GM12801 (cell line): ENCODE measurements around the gene AGPS.

Experiments used
- TF ChIP-seq, protein P1 (sequence below): IDR thresholded peaks from one replicate; pipeline ENCODE4 v1.5.1; 2011; ENCODE audit warnings: control low read depth; ENCODE audit not compliant: insufficient read length; ENCODE audit errors: extremely low read depth

The AGPS gene

DNA sequence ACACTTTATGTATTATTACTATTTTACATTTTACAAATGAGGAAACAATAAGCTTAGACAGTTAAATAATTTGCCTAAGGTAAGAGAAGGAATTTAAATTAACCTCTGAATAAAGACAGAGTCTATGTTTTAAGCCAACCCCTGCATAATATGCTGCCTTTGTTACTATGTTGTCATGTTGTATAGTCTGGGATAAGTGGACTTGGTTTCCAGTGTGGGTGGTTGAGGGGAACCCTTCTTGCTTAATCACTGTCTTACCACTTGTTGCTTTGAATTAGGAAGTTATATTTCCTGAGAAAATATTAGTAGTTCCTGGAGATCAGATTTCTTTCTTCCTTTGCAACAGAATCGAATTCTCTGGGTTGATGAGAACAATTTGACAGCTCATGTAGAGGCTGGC lies 52.6 kb downstream of the AGPS start:
- TF ChIP-seq, protein P1, sequence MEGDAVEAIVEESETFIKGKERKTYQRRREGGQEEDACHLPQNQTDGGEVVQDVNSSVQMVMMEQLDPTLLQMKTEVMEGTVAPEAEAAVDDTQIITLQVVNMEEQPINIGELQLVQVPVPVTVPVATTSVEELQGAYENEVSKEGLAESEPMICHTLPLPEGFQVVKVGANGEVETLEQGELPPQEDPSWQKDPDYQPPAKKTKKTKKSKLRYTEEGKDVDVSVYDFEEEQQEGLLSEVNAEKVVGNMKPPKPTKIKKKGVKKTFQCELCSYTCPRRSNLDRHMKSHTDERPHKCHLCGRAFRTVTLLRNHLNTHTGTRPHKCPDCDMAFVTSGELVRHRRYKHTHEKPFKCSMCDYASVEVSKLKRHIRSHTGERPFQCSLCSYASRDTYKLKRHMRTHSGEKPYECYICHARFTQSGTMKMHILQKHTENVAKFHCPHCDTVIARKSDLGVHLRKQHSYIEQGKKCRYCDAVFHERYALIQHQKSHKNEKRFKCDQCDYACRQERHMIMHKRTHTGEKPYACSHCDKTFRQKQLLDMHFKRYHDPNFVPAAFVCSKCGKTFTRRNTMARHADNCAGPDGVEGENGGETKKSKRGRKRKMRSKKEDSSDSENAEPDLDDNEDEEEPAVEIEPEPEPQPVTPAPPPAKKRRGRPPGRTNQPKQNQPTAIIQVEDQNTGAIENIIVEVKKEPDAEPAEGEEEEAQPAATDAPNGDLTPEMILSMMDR, result no peak

DNA sequence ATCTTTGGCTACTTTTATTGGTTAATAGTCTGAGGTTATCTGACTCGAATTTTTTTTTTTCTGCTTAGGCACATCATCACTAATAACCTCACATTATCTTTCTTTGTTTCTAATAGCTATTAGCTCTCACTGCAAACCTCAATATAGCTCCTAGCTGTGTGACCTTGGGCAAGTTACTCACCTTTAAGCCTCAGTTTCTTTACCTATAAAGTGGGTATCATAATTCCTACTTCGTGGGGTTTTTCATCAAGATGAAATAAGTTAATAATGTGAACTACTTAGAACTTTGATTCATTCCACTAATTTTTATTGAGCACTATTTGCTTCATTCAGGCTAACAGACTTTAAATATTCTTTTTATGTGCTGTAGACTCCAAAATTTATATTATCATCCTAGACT lies 55.5 kb downstream of the AGPS start:
- TF ChIP-seq, protein P1, result no peak

DNA sequence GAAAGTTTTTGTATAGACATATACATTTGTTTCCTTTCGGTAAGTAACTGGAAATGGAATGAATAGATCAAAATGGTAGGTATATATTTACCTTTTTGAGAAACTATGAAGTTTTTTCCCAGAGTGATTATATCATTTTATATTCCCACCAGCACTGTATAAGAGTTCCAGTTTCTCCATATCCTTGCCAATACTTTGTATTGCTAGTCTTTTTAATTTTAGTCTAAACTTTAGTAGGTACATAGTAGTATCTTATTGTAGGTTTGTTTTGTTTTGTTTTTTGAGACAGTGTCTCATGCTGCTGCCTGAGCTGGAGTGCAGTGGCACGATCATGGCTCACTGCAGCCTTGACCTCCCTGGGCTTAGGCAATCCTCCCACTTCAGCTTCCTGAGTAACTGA lies 56.6 kb downstream of the AGPS start:
- TF ChIP-seq, protein P1, result no peak

DNA sequence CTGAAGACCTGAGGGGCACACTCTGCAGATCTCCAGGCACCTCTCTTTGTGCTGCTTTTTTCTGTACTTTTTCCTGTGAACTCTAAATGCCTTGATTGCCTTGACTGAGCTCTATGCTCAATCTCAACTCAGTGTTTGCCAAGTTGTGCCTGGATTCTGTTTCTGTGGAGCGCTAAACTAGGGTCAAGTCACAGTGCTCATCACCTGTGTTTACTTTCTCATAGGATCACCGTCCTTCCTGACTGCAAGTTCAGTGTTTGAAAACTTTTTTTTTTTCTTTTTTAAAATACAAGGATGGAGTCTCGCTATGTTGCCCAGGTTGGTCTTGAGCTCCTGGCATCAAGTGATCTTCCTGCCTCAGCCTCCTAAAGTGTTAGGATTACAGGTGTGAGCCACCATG lies 62.6 kb downstream of the AGPS start:
- TF ChIP-seq, protein P1, result no peak

DNA sequence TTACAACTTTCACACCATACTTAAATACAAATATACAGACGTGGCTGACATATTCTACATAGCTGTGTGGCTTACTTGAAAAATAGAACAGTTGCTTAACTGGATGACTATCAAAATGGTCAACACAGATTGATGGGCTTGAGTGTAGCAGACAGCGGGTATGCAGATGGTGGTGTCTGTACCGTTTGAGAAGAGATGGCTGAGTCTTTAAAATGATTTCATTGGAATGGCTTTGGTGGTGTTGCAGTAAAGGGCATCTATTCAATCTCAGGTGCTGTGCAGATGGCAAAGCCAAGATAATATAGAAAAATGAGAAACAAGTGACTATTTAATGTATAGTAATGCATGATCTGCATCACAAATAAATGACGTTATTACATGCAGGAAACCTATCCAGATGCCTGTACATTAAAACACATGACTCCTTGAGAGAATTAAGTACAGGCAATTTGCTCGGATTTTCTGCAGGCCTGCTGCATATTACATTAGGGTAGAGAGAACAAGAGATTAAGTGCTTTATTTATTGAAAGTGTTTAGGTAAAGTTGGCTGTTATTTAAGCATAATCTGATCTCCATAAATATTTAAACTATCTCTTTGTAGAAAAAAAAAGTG lies 68.5 kb downstream of the AGPS start:
- TF ChIP-seq, protein P1, result no peak

DNA sequence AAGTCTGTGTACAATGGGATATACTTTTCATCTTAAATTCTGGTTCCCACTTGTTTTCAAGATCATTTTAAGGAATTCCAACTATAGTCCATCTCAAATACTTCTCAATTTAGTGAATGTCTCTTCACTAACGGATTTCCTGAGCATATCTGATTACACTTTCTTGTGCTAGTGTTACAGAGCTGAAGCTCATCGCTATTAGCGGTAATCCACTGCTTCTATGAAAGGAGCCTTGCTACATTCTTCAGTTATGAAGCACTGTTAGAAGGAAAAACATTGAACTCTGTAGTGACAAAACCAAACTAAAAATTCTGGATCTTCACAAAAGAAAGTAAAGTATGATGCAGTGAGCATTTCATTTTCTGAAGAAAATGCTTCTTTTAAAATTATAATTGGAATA lies 72.0 kb downstream of the AGPS start:
- TF ChIP-seq, protein P1, result no peak

DNA sequence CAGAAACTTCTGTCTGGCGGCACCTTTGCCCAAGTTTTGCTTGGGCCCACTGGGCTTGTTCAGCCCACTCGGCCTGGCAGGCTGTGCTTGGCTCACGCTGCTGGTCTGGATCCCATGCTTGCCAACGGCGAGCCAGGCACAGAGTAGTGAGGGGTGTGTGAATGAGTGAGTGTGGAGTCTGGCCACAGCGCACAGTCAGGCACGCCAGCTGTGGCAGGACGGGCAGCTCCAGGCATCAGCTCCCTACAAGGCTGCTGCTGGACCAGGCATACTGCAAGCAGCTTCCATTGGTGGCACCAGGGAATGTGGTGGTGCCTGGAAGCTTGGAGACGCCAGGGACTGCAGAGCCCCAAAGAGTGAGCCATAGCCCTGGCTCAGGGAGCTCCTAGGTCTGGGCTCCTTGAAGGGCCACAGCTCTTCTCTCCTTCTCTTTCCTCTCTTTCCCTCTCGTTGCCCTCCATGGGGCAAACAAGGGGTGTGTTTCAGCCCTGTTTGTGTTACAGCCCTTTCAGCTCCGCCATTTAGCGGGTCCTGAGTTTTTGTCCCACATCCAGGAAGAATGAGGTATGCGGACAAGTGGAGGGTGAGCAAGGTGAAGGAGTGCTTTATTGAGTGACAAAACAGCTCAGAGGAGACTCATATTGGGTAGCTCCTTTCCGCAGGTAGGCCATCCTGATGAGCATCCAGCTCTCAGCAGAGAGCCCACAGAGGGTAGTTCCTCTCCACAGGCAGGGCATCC lies 73.0 kb downstream of the AGPS start:
- TF ChIP-seq, protein P1, result no peak
